ENCODE results near the gene GUCY1A2. TPM values are rescaled to one million over a fixed set of nuclear protein-coding genes. Genes with fewer than 3 reads are reported as not detected.

The GUCY1A2 gene
- total RNA-seq, 1 experiment from 2014 or later, result 0.55 TPM

DNA sequence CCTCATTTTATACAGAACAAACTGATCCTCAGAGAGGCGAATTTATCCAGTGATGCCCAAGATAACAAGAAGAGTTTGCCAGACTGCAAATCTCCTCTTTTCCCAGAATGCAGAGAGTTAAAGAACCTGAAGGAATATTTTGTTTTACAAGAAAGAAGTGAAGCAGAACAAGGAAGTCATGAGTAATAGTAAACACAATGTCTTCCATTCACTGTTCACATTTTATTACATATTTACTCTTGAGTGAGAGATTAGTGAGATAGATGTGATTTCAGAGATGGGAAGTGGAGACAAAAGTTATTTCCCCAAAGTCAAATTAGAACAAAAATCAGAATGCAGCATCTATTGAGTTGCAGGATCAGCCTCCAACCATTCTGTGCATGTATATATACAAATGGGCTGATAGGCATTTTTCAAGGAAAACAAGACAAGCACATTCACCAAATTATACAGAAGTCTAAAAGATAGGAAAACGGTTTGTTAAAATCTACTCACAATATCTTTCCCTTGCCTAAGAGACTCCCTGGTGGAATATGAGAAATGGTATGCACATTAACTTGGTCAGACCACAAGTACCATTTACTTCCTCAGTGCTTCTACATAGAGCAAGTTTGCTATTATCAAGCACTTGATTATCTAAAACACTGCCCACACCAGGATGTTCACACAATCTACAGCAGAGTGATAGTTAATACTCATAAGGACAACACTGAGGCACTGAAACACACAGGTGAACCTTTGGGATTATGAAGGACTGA, 12.0 kb downstream of the GUCY1A2 start:
- Histone ChIP-seq H2AFZ (ENCODE audit: low read length) (no peak overlapping the region), H4K91ac (ENCODE audit: insufficient read length, low read depth, low read length) (no peak overlapping the region), H3K4ac (ENCODE audit: low read depth, low read length) (no peak overlapping the region), H3K14ac (ENCODE audit: insufficient read depth, low read length) (no peak overlapping the region), H3K18ac (ENCODE audit: insufficient read length, low read depth, low read length) (no peak overlapping the region), H4K20me1 (ENCODE audit: control insufficient read depth, insufficient read depth, insufficient read length) (no peaks in the 10 kb centered on the region), H2AK5ac (ENCODE audit: insufficient read length, low read length) (no peak overlapping the region), H3K27me3 (ENCODE audit: insufficient read depth, low read length) (no peaks in the 10 kb centered on the region), H3K9me3 (ENCODE audit: control insufficient read depth, low read depth, low read length) (no peaks in the 10 kb centered on the region), H3K4me2 (ENCODE audit: insufficient read depth, insufficient read length, low read length) (no peak overlapping the region), H3K4me1 (ENCODE audit: insufficient read depth, low read length) (no peaks in the 10 kb centered on the region), H2BK120ac (ENCODE audit: low read depth, low read length, poor library complexity, severe bottlenecking) (no peak overlapping the region), H3K23me2 (ENCODE audit: insufficient read length, low read depth, low read length, poor library complexity, severe bottlenecking) (no peaks in the 10 kb centered on the region), H4K8ac (replicated peaks; ENCODE audit: insufficient read length, low read depth, low read length) (no peak overlapping the region), H3K79me2 (ENCODE audit: insufficient read depth, low read length) (no peaks in the 10 kb centered on the region), H3K9ac (ENCODE audit: extremely low read depth, insufficient read length, low read length) (no peak overlapping the region), H3K27ac (ENCODE audit: insufficient read length, low read depth, low read length) (no peak overlapping the region), H2BK15ac (ENCODE audit: low read depth, low read length) (no peak overlapping the region), H2BK12ac (ENCODE audit: insufficient read length, low read depth, low read length) (no peak overlapping the region), H3T11ph (ENCODE audit: low read length) (no peak overlapping the region), H2BK5ac (ENCODE audit: insufficient read length, low read length) (no peak overlapping the region), H3K79me1 (ENCODE audit: insufficient read depth, low read depth, low read length, poor library complexity, severe bottlenecking) (no peaks in the 10 kb centered on the region), H2BK20ac (ENCODE audit: low read depth, low read length, poor library complexity, severe bottlenecking) (no peak overlapping the region), H4K5ac (ENCODE audit: insufficient read length, low read depth, low read length) (no peak overlapping the region), H3K56ac (ENCODE audit: insufficient read length, low read depth, low read length) (no peak overlapping the region), H3K23ac (ENCODE audit: insufficient read length, low read depth, low read length) (no peak overlapping the region)
- H3K27me3 Mint-ChIP-seq (ENCODE audit: low read depth), result no peaks in the 10 kb centered on the region
- H3K4me3 Mint-ChIP-seq, result no peak overlapping the region
- no CpG with 5 or more reads among the region's 2 CpGs for WGBS (ENCODE audit: extremely low coverage, insufficient read length, low lambda C conversion rate)
- no peak for DNase-seq
- no peaks in the 10 kb centered on the region for H3K9me3 Mint-ChIP-seq
- no peaks in the 10 kb centered on the region for H3K36me3 Mint-ChIP-seq (ENCODE audit: insufficient read depth in 1 of 3, low read depth in 3 of 3)
- peaks cover 7% of the 10 kb centered on the region in 2 experiments for H3K4me1 Mint-ChIP-seq
- H3K27ac Mint-ChIP-seq, result no peak overlapping the region
- TF ChIP-seq, protein P1, sequence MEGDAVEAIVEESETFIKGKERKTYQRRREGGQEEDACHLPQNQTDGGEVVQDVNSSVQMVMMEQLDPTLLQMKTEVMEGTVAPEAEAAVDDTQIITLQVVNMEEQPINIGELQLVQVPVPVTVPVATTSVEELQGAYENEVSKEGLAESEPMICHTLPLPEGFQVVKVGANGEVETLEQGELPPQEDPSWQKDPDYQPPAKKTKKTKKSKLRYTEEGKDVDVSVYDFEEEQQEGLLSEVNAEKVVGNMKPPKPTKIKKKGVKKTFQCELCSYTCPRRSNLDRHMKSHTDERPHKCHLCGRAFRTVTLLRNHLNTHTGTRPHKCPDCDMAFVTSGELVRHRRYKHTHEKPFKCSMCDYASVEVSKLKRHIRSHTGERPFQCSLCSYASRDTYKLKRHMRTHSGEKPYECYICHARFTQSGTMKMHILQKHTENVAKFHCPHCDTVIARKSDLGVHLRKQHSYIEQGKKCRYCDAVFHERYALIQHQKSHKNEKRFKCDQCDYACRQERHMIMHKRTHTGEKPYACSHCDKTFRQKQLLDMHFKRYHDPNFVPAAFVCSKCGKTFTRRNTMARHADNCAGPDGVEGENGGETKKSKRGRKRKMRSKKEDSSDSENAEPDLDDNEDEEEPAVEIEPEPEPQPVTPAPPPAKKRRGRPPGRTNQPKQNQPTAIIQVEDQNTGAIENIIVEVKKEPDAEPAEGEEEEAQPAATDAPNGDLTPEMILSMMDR (conservative IDR thresholded peaks at IDR 0.05), result no peak

All from H9 (cell line).